RCC 7860 (cell line): ENCODE data around the gene UTP11.
"Not testable (repeated sequence)": the region's sequence is repeated elsewhere in the genome, so short reads cannot be mapped to it uniquely, and the experiment has no call there.

ENCODE experiments used
- DNase-seq: peaks from one replicate; pipeline ENCODE4 v3.0.0-alpha.2; 2015; ENCODE audit warnings: low spot score
- FAIRE-seq: peaks from 2 replicates; lab custom pipeline; 2012; peaks lifted over from hg19 to GRCh38; lab: Jason Lieb, UNC

The UTP11 gene

GRCh38 chr1:38027201-38028104 is 14.9 kb downstream of the UTP11 start:
- DNase-seq = no peak
- no peak for FAIRE-seq

DNA sequence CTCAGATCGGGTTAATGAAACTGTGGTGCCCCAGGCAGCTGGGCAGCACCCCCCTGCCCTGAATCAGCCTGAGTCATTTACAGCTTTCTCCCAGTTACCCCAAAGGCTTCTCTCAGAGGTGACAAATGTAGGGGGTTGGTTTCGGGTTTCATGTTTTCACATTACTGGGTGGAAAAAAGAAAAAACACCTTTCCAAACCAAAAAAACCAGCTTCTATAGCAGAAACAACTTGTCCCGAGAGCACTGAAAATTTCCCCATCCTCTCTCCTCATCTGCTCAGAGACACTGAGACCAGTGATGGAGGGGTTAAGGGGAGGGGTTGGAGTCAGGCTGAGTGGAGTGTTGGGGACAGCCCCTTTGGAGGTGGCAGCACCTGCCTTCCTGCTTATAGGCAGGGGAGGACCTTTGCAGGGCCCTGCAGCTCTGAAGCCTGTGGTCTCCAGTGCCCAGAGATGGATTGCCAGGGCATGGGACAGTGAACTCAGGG is 15.6 kb downstream of the UTP11 start:
- FAIRE-seq = no peak
- no peak for DNase-seq

- FAIRE-seq (no peak), DNase-seq (no peak)
Measured at GRCh38 chr1:38028671-38029070, 16.1 kb downstream of the UTP11 start.

DNA sequence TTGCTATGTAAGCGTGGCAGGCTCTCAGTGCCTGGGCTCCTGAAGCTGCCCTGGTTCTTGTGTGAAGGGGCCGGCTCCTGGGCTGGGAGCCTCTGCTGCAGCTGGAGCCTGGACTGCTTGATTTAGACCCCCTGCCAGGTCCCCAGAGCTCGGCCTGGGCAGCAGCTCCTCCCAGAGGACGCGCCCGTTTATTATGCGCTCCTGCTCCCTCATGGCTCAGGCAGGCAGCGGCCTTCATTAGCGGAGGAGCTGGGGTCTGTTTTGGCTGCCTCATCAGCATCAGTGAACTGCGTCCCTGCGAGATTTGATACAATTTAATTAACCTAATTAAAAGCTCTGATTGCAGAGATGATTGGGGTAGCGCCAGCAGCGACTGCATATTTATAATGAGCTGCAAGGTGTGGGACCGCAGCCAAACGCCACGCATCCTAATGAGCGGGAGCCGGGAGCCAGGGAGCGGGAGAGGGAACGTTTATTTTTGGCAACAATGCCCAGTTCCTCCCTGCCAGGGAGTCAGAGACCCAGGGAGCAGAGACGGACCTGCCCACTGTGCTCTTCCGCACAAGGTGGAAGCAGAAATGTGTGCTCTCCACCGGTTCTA is 16.6 kb downstream of the UTP11 start:
- no peak for FAIRE-seq
- no peak for DNase-seq

- DNase-seq (peak; percentile 86), FAIRE-seq (peak; percentile 63)
Measured at GRCh38 chr1:38029685-38030511, 17.4 kb downstream of the UTP11 start.

GRCh38 chr1:38030596-38031512 is 18.3 kb downstream of the UTP11 start:
- DNase-seq (no peak), FAIRE-seq (no peak)

GRCh38 chr1:38031513-38031866 is 19.0 kb downstream of the UTP11 start:
- DNase-seq = no peak
- no peak for FAIRE-seq

DNA sequence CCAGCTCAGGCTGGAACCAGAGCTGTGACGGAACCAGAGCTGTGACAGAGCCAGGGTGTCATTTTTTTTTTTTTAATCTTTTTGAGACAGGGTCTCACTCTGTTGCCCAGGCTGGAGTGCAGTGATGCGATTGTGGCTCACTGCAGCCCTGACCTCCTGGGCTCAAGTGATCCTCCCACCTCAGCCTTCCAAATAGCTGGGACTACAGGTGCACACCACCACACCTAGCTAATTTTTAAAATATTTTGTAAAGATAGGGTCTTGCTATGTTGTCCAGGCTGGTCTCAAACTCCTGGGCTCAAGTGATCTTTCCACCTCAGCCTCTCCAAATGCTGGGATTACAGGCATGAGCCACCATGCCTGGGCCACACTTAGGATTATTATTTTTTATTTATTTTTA is 20.5 kb downstream of the UTP11 start:
- not testable (repeated sequence) for FAIRE-seq, DNase-seq

DNA sequence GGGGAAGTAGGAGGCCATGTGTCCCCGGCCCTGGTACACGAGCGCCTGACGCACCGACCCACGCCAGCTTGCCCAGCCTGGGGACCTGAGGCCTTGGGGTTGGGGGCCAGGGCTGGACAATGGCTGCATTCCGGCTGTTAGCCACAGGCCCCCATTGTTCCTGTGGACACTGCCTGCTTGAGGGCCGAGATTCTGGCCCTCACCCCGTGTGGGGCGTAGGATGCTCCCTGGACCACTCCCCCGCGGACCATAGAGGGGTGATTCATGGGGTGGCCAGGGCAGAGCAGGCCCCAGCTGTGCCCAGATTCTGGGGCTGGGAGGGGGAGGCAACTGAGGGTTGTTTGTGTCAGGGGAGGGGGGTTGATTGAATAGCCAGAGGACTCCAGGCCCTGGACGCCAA is 22.3 kb downstream of the UTP11 start:
- no peak for DNase-seq
- FAIRE-seq = no peak

DNA sequence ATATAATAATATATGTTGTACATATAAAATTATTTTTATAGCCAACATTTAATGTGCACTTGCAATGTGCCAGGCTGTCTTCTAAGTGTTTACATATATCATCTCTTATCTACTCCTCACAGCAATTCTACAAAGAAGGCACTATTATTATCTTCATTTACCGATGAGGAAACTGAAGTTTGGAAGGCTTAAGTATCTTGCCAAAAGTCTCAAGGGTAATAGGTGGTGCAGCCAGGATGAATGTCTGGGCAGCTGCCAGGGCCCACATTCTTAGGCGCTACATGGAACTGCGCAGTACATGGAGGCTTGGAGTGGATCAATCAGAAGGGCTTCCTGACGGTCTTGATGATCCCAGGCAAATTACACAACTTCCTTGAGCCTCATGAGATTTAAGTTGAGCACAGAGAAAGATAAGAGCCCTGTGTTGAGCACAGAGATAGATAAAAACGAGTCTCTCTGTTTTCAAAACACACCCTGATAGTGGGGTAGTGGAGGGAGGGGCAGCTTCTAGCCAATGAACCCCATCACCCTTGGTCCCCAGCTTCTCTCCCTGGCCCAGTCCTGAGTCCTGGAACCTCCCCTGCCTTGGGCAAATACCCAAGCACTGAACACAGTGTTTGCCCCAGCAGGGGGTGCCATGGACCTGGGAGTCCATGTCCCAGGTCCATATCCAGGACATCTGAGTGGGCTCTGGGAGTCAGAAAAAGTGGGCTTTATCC is 24.8 kb downstream of the UTP11 start:
- FAIRE-seq = no peak
- DNase-seq = no peak

- DNase-seq (peak; percentile 83), FAIRE-seq (peak; percentile 93)
Measured at GRCh38 chr1:38038861-38039260, 26.3 kb downstream of the UTP11 start.

GRCh38 chr1:38039331-38040088 is 27.0 kb downstream of the UTP11 start:
- no peak for FAIRE-seq

DNA sequence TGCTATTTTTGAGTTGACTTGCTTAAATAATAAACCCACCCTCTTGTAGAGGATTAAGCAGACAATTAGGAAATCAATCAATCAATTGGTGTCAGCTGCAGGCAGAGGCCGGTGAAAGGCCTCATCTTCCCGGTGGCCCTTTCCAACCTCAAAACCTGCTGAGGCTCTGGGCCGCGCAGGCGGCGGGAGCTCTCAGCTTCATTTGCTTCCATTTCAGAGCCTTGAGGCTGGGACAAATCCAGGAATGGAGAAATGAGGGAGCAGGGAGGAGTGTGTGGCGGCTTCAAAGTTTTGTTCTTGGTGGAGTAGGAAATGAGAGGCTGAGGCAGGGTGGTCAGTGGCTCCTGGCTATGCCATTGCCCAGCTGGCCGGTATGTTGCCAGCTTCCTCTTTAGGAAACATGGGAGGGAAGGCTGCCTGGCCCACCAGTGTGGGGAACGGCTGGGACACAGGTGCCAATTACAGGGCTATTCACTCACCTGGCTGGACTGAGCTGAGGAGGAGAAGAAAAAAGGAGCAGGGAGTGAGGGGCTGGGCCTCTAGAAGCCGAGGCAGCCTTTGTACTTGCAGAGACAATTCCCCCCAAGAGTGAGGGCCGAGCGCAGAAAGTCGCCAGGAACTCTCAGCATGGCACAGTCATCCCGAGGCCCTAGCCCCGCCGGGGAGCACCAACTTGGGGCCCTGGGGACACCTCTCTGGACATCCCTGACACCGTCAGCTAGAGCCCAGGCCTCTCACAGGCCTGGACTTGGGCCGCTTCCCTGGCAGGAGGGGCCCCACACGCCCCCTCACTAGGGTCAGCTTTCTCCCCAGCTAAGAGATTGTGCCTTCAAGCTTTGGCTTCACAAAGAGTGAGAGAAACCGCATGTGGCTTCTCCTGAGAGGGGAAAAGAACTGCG is 29.7 kb downstream of the UTP11 start:
- no peak for DNase-seq
- no peak for FAIRE-seq

More at GRCh38 chr1:38039331-38040088, 27.0 kb downstream of the UTP11 start:
- DNase-seq = no peak

DNA sequence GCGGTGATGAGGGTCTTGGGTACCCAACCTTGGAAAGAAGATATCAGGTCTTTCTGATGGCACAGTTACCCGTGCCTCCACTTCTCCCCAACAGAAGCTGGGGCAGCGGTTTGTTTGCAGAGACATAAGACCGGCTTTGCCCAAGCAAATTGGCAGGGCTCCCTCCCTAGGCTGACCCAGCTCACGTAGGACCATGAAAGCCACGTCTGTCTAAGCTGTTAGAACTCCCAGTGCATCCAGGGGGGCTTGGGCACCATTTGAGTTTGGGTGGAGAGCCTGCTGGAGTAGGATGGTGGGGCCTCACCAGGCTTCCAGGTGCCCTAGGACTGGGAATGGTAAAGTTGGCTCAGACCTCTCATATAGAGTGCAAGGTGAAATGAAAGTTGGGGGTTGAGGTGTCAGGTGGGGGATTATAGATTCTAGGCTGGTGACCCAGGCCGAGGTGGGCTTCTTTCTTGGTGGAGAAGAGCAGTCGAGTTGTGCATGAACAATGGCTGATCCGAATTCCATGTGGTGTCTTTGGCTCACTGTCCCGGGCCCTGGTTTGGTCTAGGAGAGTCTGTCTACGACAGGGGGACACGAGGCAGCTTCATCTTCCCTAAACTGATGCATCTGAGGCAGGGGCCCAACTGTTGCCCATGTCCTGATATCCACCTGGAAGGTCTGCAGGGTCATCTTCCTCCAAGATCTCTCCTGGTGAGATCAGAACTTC is 30.7 kb downstream of the UTP11 start:
- FAIRE-seq (no peak), DNase-seq (no peak)

- FAIRE-seq (no peak), DNase-seq (no peak)
Measured at GRCh38 chr1:38044221-38045215, 32.0 kb downstream of the UTP11 start.
